Right forelimb (tissue), 1 donor: ENCODE results near the gene MRPL49.
"Not testable (repeated sequence)": the region's sequence is repeated elsewhere in the genome, so short reads cannot be mapped to it uniquely, and the experiment has no call there.

ENCODE experiments used
- DNase-seq: peaks from one replicate; pipeline ENCODE4 v3.0.0-alpha.2; 2018

The MRPL49 gene

GRCh38 chr11:65134952-65135632, 13.0 kb downstream of the MRPL49 start:
- peak; percentile 89 for DNase-seq

- no peak for DNase-seq
These were observed 13.6 kb downstream of the MRPL49 start for GRCh38 chr11:65135633-65136145.

- no peak for DNase-seq
These were observed 14.5 kb downstream of the MRPL49 start for GRCh38 chr11:65136515-65137096.

GRCh38 chr11:65141896-65142494, 19.9 kb downstream of the MRPL49 start:
- no peak for DNase-seq

- no peak for DNase-seq
These were observed 25.4 kb downstream of the MRPL49 start for GRCh38 chr11:65147352-65148075.

GRCh38 chr11:65148657-65149056, 26.5 kb downstream of the MRPL49 start:
- no peak for DNase-seq

- not testable (repeated sequence) for DNase-seq
These were observed 28.0 kb downstream of the MRPL49 start for GRCh38 chr11:65150131-65150508.

- peak; percentile 73 for DNase-seq
These were observed 28.6 kb downstream of the MRPL49 start for GRCh38 chr11:65150509-65151299.

- no peak for DNase-seq
These were observed 29.3 kb downstream of the MRPL49 start for GRCh38 chr11:65151331-65151899.

- DNase-seq: no peak
These were observed 30.0 kb downstream of the MRPL49 start for GRCh38 chr11:65152122-65152521.

- no peak for DNase-seq
These were observed 34.1 kb downstream of the MRPL49 start for GRCh38 chr11:65156256-65156655.

- no peak for DNase-seq
These were observed 34.8 kb downstream of the MRPL49 start for GRCh38 chr11:65156926-65157325.

GRCh38 chr11:65157336-65157735, 35.2 kb downstream of the MRPL49 start:
- DNase-seq: no peak

GRCh38 chr11:65159012-65159411, 36.9 kb downstream of the MRPL49 start:
- DNase-seq: no peak

GRCh38 chr11:65160643-65161042, 38.5 kb downstream of the MRPL49 start:
- no peak for DNase-seq

GRCh38 chr11:65163684-65164083, 41.6 kb downstream of the MRPL49 start:
- DNase-seq: no peak

- no peak for DNase-seq
These were observed 43.5 kb downstream of the MRPL49 start for GRCh38 chr11:65165410-65166317.

GRCh38 chr11:65166893-65167292, 44.8 kb downstream of the MRPL49 start:
- DNase-seq: no peak

GRCh38 chr11:65167656-65168055, 45.5 kb downstream of the MRPL49 start:
- DNase-seq: no peak

GRCh38 chr11:65169164-65169641, 47.1 kb downstream of the MRPL49 start:
- DNase-seq: no peak

- no peak for DNase-seq
These were observed 48.0 kb downstream of the MRPL49 start, which contains the start of gene SPDYC for GRCh38 chr11:65170058-65170534. Gene SPDYC (plus strand): TSS chr11:65170233. CDS start chr11:65171358, 1,125 bp downstream.
